Dendritic cell treated with granulocyte-macrophage colony-stimulating factor and Interleukin-4, amounts not matched to agents 40 ng/mL and 50 ng/mL, for 4 days (primary cell): Measurements from ENCODE around the gene FXYD6.

Experiments used
- H3K27ac Mint-ChIP-seq: one replicate; pipeline ENCODE4 v1.8.0; 2022; ENCODE audit warnings: mild to moderate bottlenecking, mixed read lengths
- H3K27me3 Mint-ChIP-seq: one replicate; pipeline ENCODE4 v1.8.0; 2022; ENCODE audit warnings: mild to moderate bottlenecking, mixed read lengths
- H3K36me3 Mint-ChIP-seq: one replicate; pipeline ENCODE4 v1.8.0; 2022; ENCODE audit warnings: low read depth, mixed read lengths
- H3K4me1 Mint-ChIP-seq: one replicate; pipeline ENCODE4 v1.8.0; 2022; ENCODE audit warnings: low read depth, mixed read lengths
- H3K4me3 Mint-ChIP-seq: one replicate; pipeline ENCODE4 v1.8.0; 2022; ENCODE audit warnings: mild to moderate bottlenecking, moderate library complexity, mixed read lengths
- H3K9me3 Mint-ChIP-seq: one replicate; pipeline ENCODE4 v1.8.0; 2022; ENCODE audit warnings: mixed read lengths
- intact Hi-C: fragments of 100-400 bp; cut with micrococcal nuclease; formaldehyde crosslinking; loops from one replicate; pipeline ENCODE4 v1.15.0; 2022

Gene FXYD6

DNA sequence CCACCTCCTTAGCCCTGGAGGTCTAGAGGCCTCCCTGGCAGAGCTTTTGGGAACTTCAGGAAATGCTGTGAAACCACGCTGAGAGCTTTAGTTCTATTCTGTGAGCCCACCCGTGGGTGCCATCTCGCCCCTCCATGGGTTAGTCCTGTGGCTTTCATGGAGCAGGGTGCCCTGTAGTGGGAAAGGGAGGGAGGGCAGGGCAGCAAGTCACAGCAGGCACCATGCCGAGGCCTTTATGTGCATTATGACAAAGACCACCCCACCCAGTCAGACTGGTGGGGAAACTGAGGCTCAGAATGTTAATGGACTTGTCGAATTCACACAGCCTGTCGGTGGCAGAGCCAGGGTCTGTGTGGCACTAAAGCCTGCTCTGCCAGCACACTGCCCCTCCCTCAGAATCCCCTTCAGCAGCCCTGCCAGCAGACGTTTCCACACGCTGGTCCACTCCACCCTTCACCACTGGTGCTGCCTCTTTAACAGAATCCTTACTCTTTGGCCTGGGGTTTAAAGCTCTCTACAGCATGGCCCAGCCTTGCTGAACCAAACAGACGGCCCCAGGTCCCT, 39.3 kb upstream of the FXYD6 start:
- H3K4me3 Mint-ChIP-seq, result no peak overlapping the region
- H3K36me3 Mint-ChIP-seq, result no peaks in the 10 kb centered on the region
- no peaks in the 10 kb centered on the region for H3K9me3 Mint-ChIP-seq
- H3K27me3 Mint-ChIP-seq, result peaks cover 22% of the 10 kb centered on the region
- H3K27ac Mint-ChIP-seq, result peak overlapping the region; percentile 3
- intact Hi-C loops, result no loop called here
- peaks cover 20% of the 10 kb centered on the region for H3K4me1 Mint-ChIP-seq

DNA sequence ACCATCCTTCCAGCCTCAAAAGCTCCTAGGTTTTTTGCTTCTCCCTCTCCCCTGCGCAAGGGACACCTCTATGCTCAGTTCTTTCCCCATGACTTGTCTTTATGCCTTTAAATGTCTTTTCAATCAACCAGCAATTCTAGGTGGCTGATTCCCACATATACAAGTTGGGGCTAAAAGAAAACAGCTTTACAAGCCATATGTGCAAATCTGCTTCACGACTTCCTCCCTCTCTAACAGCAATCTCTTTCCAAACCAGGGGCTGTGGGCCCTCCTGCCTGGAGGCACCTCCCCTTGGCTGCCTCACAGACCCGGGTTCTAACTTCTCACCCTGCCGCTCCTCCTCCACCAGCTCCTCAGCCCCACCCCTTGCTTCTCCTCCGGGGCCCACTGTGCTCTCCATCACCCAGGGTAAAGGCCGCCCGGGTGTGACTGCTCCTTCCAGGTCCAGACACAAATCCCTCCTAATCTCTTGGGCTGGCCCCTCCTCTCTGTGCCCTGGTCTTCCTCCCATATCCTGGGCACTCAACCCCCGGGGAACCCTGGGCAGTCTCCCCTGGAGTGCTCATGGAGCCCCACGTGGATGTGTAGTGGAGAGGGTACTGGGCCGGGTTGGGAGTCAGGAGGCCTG, 38.6 kb upstream of the FXYD6 start:
- Mint-ChIP-seq H3K9me3 (no peaks in the 10 kb centered on the region), H3K4me3 (no peak overlapping the region), H3K36me3 (no peaks in the 10 kb centered on the region), H3K4me1 (peaks cover 27% of the 10 kb centered on the region), H3K27ac (no peak overlapping the region), H3K27me3 (peaks cover 22% of the 10 kb centered on the region)
- intact Hi-C loops, result no loop called here

DNA sequence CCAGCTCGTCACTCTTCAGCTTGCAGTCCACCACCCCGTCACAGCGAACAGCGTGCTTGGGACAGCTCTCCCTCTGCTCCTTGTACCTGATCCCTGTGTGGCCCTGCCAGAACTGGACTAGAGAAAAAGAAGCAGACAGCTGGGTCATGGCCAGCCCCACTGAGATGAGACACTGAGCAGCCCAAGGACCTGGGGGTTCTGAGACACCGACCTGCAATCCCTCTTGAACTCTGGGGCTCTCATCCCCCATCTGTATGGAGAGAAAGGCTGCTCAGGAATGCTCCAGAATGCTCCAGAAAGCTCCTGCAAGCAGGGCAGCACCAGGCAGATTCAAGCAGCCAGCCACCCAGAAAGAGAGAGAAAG, 37.9 kb upstream of the FXYD6 start:
- Mint-ChIP-seq H3K27me3 (peaks cover 22% of the 10 kb centered on the region), H3K9me3 (no peaks in the 10 kb centered on the region), H3K4me1 (peaks cover 29% of the 10 kb centered on the region), H3K4me3 (no peak overlapping the region), H3K36me3 (peaks cover 4% of the 10 kb centered on the region), H3K27ac (no peak overlapping the region)
- intact Hi-C loops, result no loop called here

DNA sequence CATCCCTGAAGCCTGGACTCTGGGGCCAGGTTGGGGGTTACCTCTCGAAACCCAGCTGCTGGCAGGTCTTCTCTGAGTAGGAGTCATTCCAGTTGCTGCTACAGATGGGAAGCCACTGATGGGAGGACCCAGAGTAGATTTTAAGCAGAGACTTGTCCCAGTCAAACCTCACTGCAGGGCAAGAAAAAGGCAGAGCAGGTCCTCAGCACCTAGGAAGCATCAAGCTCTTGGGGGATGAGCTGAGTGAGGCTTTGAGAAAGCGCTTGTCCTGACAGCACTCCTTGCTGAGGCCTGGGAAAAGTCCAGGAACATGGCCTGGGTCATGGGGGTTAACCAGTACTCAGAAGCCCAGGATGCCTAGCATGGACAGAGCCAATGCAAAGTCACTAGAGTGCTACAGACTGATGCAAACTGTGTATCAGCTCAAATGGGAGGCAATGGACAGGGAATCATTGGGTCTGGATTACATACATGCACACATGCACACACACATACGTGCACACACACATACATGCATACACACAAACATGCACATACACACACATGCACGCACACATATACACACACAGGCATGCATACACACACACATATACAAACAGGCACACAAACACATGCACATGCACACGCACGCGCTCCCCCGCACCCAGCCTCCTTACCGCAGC, 37.4 kb upstream of the FXYD6 start:
- Mint-ChIP-seq H3K4me3 (no peak overlapping the region), H3K27ac (no peak overlapping the region), H3K27me3 (peaks cover 21% of the 10 kb centered on the region), H3K4me1 (peaks cover 31% of the 10 kb centered on the region), H3K36me3 (peaks cover 5% of the 10 kb centered on the region), H3K9me3 (no peaks in the 10 kb centered on the region)
- intact Hi-C loops, result no loop called here

DNA sequence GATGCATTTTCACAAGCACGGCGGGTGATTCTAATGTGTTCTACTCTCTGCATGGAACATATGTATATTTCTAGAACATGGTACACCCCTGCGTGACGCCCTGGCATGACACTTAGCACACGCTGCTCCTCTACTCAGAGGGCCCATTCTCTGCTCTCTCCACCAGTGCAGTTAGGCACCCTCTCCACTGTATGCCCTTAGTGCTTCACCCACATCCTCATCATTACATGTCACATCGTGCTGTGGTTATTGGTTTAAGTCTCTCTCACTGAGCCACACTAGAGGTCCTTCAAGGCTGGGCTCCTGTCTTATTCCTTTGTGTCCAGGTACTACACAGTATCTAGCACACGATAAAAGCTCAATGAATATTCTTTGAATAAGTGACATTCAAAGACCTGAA, 36.0 kb upstream of the FXYD6 start:
- H3K4me3 Mint-ChIP-seq, result no peak overlapping the region
- H3K27ac Mint-ChIP-seq, result no peak overlapping the region
- no peaks in the 10 kb centered on the region for H3K9me3 Mint-ChIP-seq
- H3K27me3 Mint-ChIP-seq, result peaks cover 17% of the 10 kb centered on the region
- peaks cover 44% of the 10 kb centered on the region for H3K4me1 Mint-ChIP-seq
- intact Hi-C loops, result no loop called here
- H3K36me3 Mint-ChIP-seq, result peaks cover 5% of the 10 kb centered on the region

DNA sequence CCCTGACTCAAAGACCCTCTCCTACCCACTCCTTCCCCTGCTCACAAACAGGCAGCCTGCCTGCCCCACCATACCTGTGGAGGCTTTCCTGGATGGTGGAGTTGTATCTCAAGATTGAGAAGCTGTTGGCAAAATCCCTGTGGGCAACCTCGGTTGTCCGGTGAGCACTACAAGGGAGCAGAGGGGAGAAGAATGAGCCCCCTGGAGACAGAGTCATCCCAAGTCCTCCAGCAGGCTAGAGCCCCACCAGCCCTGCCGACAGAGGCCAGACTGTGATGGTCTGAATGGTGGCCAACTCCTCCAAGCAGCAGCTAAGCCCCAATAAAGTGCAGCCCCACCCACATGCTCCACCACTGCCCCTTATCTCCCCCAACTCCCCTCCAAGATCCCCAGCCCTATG, 35.2 kb upstream of the FXYD6 start:
- Mint-ChIP-seq H3K36me3 (peaks cover 5% of the 10 kb centered on the region), H3K9me3 (no peaks in the 10 kb centered on the region)
- intact Hi-C loops, result no loop called here

DNA sequence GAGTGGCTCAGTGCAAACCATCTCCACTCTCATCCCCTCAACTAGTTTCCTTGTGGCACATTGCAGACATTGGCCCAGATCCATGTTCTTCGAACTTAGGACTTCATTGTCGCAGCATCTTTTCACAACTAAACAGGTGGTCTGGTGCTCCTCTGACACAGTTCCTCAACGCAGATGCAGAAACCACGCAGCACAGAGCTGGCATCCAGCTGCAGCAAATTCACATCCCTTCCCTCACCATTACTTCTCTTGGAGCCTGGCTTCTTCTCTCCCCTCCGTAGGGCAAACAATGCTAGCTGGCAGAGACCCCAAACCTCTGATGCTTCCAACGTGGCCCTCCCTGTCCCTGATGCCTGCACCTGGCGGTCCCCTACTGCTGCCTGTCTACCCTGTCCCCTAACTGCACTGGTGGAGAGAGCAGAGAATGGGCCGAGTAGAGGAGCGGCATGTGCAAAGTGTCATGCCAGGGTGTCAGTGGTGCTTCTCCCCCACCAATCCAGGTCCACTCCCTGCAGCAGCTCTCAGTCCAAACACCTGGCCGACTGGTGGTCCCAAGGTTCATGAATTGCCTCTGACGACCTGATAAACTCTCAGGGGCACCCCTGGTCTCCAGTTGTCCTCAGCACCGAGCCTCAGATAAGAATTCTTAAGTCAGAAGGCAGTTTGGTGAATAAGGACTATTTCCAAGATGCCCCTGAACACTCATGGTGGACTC, 34.6 kb upstream of the FXYD6 start:
- Mint-ChIP-seq H3K4me3 (no peak overlapping the region), H3K27ac (peak overlapping the region; percentile 38), H3K36me3 (peaks cover 5% of the 10 kb centered on the region), H3K9me3 (no peaks in the 10 kb centered on the region), H3K27me3 (peaks cover 14% of the 10 kb centered on the region), H3K4me1 (peaks cover 48% of the 10 kb centered on the region)
- intact Hi-C loops, result no loop called here

More for the DNA sequence above, 35.2 kb upstream of the FXYD6 start:
- H3K4me1 Mint-ChIP-seq, result peaks cover 48% of the 10 kb centered on the region
- no peak overlapping the region for H3K27ac Mint-ChIP-seq
- H3K27me3 Mint-ChIP-seq, result peaks cover 17% of the 10 kb centered on the region
- H3K4me3 Mint-ChIP-seq, result no peak overlapping the region

DNA sequence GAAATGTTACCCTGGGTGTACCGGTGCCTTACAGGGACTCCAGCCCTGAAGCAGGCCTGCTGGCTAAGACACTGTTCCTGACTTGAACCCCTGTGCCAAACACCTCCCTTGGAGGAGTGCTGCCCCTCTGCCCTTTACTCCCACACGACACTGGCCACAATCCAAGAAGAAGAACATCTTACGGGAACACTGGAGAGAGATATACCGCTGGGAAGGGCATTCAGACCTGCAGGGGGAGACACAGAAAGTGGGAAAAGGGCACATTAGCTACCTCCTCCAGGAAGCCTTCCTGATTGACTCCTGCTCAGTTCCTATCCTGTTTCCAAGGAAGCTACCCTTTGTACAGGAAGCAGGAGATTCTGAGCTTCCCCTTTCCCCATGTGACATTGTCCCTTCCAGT, 34.1 kb upstream of the FXYD6 start:
- Mint-ChIP-seq H3K4me1 (peaks cover 48% of the 10 kb centered on the region), H3K27me3 (peaks cover 12% of the 10 kb centered on the region), H3K9me3 (no peaks in the 10 kb centered on the region), H3K27ac (peak overlapping the region; percentile 38), H3K4me3 (no peak overlapping the region), H3K36me3 (peaks cover 5% of the 10 kb centered on the region)
- intact Hi-C loops, result no loop called here

DNA sequence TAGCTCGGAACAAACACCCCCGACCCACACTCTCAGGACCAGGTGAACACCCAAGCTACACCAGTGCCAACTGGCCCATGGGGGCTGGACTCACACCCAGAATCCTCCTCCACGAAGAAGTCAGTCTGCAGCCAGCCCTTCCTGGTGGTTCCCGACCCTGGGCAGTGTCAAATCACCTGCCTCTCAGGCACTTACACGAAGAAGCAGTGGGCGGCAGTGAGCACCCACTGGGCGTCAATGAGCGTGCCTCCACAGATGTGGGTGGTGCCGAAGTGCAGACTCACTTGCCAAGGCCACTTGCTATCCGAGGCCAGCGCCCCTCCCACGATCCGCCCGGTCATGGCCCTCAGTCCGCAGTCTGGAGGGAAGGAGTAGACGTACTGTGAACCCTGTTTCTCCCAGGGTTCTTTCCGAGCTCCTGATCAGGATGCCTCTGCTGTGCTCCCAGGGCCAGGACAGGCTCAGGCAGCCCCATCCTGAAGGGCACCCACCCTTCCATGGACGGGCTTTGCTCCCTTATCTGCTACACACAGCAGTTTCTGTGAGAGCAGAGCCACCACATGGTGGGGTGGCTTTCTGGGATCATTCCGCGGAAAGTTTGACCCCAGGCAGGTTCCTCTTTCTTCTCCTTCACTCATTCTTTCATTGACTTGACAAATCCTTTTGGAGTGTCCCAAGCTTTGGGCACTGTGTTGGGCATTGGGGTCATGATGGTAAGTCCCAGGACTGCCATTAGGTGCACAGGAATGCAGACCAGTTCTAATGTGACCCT, 33.3 kb upstream of the FXYD6 start:
- Mint-ChIP-seq H3K4me1 (peaks cover 42% of the 10 kb centered on the region), H3K36me3 (peaks cover 5% of the 10 kb centered on the region), H3K9me3 (no peaks in the 10 kb centered on the region), H3K27ac (peak overlapping the region; percentile 88), H3K27me3 (peaks cover 8% of the 10 kb centered on the region), H3K4me3 (no peak overlapping the region)
- intact Hi-C loops, result no loop called here

DNA sequence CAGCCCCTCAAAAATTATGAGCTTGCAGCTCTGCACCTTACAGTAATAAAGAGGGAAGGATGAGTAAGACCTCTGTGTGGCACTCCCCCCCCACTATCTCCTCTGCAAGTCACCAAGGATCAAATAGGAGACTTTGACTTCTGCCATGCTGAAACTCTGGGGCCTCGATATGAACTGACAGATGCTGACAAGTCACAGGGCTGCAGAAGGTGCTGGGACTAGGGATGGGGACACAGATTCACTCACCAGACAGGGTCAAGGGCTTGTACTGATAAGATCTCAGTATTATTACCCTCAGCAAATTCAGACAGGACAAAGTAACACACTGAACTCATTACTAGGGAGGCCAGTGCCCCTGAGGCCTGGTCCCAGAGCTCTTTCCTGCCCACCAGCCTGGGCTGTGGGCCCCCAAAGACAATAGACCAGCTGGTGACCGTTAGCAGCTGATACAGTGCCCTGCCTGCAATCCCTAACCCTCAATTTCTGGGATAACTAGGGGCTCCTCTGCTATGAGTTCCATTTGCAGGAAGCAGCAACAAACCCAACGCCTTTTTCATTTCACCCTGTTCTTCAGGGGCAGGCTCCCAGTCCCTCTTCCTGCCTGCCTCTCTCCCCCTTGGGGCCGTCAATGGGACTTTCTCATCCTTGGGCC, 32.6 kb upstream of the FXYD6 start:
- Mint-ChIP-seq H3K27ac (peak overlapping the region; percentile 88), H3K4me3 (no peak overlapping the region), H3K9me3 (no peaks in the 10 kb centered on the region), H3K36me3 (peaks cover 5% of the 10 kb centered on the region), H3K27me3 (peaks cover 5% of the 10 kb centered on the region), H3K4me1 (peaks cover 42% of the 10 kb centered on the region)
- intact Hi-C loops, result no loop called here

DNA sequence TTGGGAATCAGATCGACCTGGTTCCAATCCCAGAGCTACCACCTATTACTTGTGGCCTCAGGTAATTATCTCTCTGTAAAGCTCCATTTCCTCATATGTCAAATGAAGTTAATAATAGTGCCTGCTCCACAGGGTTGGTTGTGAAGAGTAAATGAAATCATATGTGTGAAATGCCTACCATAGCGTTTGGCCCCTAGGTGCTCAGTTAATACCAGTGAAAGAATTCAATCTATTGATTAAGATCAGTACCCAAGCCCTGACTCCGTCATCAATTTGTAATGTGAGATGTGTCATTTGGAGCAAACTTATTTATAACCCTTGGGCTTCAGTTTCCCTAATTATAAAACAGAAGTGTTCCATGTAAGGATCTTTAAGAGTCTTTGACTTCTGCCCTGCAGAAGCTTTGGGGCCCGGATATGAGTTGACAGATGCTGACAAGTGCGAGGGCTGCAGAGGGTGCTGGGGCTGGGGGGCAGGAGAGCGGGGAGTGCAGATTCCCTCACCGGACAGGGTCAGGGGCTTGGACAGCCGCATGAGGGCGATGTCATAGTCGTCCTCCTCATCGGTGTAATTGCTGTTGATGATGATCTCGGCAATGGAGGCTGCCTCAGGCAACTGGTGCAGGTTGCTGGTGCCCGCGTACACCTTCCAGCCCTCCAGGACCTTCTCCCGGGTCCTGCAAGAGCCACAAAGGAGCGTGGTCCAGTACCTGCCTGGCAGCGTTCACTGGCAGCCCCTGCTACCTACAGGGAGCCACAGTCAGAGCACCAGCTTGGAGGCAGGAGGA, 31.8 kb upstream of the FXYD6 start:
- Mint-ChIP-seq H3K4me3 (peak overlapping the region; percentile 69), H3K4me1 (peaks cover 42% of the 10 kb centered on the region), H3K27ac (peak overlapping the region; percentile 88), H3K9me3 (no peaks in the 10 kb centered on the region), H3K36me3 (peaks cover 5% of the 10 kb centered on the region), H3K27me3 (peaks cover 5% of the 10 kb centered on the region)
- intact Hi-C loops, result no loop called here

DNA sequence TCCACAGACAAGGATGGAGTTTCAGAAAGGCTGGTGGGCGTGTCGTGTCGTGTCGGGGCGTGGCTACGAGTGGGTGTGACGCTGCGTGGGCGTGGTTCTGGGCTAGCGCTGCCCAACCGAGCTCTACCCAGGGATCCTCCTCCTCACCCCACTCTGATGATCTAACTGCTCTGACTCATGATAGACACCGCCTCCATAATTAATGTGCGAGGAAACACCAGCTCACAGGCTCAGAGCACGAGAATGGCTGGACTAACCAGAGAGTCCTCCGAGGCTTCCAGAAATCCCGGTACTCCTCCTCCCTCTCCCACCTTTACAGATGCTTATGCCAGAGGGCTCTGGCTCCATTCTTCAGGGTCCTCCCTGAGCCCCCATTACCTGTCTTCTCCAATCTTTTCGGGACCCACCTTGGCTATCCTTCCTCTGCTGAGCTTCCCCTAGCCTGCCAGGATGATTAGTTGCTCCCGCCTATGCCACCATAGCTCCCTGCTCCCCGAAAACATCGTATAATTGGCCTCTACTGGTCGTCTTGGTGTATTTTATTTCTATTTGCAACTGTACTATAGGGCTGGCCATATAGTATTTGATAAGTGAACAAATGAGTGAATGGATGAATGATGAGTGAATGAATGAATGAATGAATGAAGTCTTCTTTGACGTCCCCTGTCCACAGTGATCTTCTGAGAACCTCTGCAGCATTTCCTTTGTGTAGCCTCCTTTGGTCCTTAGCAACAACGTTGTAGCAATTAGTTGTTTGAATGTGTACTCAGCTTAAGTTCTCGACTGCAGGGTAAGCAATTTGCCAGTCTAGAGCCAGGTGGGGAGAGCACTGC, 31.0 kb upstream of the FXYD6 start:
- Mint-ChIP-seq H3K4me3 (peak overlapping the region; percentile 69), H3K4me1 (peaks cover 42% of the 10 kb centered on the region), H3K9me3 (no peaks in the 10 kb centered on the region), H3K36me3 (peaks cover 5% of the 10 kb centered on the region), H3K27me3 (peaks cover 2% of the 10 kb centered on the region), H3K27ac (peak overlapping the region; percentile 88)
- intact Hi-C loops, result loop anchor here (2.0 kb wide), 1 partner anchor 63 kb away; no protein-coding TSS in a partner anchor
